Liver (tissue), 9 donors: ENCODE results near the gene MEX3B. TPM values are rescaled to one million over a fixed set of nuclear protein-coding genes. Genes with fewer than 3 reads are reported as not detected.

Experiments
- DNase-seq: peaks from one replicate; pipeline ENCODE4 v3.0.0-alpha.2; 2017; ENCODE audit warnings: low spot score
- H3K27ac ChIP-seq, 2 donors: one replicate each; pipeline ENCODE4 v1.7.0; 2013; ENCODE audit warnings: inconsistent platforms in 2 of 2, low read length in 2 of 2, control low read depth in 1 of 2, low read depth in 1 of 2, mild to moderate bottlenecking in 1 of 2
- H3K27me3 ChIP-seq, 4 donors: one replicate each; pipeline versions ENCODE4 v1.6.1 to v1.7.0; 2013; ENCODE audit warnings: low read length in 3 of 4, inconsistent platforms in 1 of 4, mild to moderate bottlenecking in 1 of 4, moderate library complexity in 1 of 4; ENCODE audit not compliant: control insufficient read depth in 4 of 4, insufficient read depth in 4 of 4
- H3K36me3 ChIP-seq, 4 donors: one replicate each; pipeline versions ENCODE4 v1.6.1 to v1.7.0; 2013; ENCODE audit warnings: low read length in 3 of 4, mild to moderate bottlenecking in 3 of 4, low read depth in 1 of 4, moderate library complexity in 1 of 4; ENCODE audit not compliant: control insufficient read depth in 4 of 4, insufficient read depth in 3 of 4
- H3K4me1 ChIP-seq, 4 donors: one replicate each; pipeline versions ENCODE4 v1.6.1 to v1.7.0; 2013; ENCODE audit warnings: low read length in 3 of 4, mild to moderate bottlenecking in 3 of 4, moderate library complexity in 1 of 4; ENCODE audit not compliant: control insufficient read depth in 4 of 4, insufficient read depth in 4 of 4
- H3K4me3 ChIP-seq, 3 donors: one replicate each; pipeline versions ENCODE4 v1.6.1 to v1.7.0; 2013; ENCODE audit warnings: low read length in 3 of 3, control low read depth in 1 of 3, low read depth in 1 of 3, mild to moderate bottlenecking in 1 of 3
- H3K9ac ChIP-seq, 2 donors: one replicate each; pipeline ENCODE4 v1.7.0; 2013; ENCODE audit warnings: low read length in 2 of 2, mild to moderate bottlenecking in 2 of 2, moderate library complexity in 2 of 2, control low read depth in 1 of 2, low read depth in 1 of 2
- H3K9me3 ChIP-seq, 4 donors: one replicate each; pipeline versions ENCODE4 v1.6.1 to v1.7.0; 2013; ENCODE audit warnings: low read length in 3 of 4; ENCODE audit not compliant: control insufficient read depth in 4 of 4
- EGR1 ChIP-seq, 2 donors: IDR thresholded peaks; 2 replicates each; pipeline ENCODE4 v1.6.1; 2016 to 2018; ENCODE audit warnings: antibody characterized with exemption in 2 of 2, low read depth in 2 of 2
- FOXA1 ChIP-seq: IDR thresholded peaks from 2 replicates; pipeline ENCODE4 v1.6.1; 2016; ENCODE audit warnings: antibody characterized with exemption
- FOXA2 ChIP-seq: IDR thresholded peaks from 2 replicates; pipeline ENCODE4 v1.6.1; 2016; ENCODE audit warnings: antibody characterized with exemption
- GABPA ChIP-seq, 2 donors: IDR thresholded peaks in 1 of 2; conservative IDR thresholded peaks in 1 of 2; 2 replicates each; pipeline ENCODE4 v1.6.1; 2016; ENCODE audit warnings: antibody characterized with exemption in 2 of 2, mild to moderate bottlenecking in 1 of 2, moderate library complexity in 1 of 2
- HNF4G ChIP-seq: IDR thresholded peaks from 2 replicates; pipeline ENCODE4 v1.6.1; 2016; ENCODE audit warnings: antibody characterized with exemption
- JUND ChIP-seq, 2 donors: IDR thresholded peaks; 2 replicates each; pipeline ENCODE4 v1.6.1; 2016; ENCODE audit warnings: antibody characterized with exemption in 2 of 2
- RAD21 ChIP-seq, 2 donors: IDR thresholded peaks; 2 replicates each; pipeline ENCODE4 v1.6.1; 2016; ENCODE audit warnings: antibody characterized with exemption in 2 of 2, mild to moderate bottlenecking in 2 of 2
- RXRA ChIP-seq, 2 donors: IDR thresholded peaks; 2 replicates each; pipeline ENCODE4 v1.6.1; 2017 to 2018; ENCODE audit warnings: antibody characterized with exemption in 2 of 2, mild to moderate bottlenecking in 1 of 2
- SP1 ChIP-seq: IDR thresholded peaks from 2 replicates; pipeline ENCODE4 v1.6.1; 2018; ENCODE audit warnings: antibody characterized with exemption, mild to moderate bottlenecking
- TAF1 ChIP-seq: conservative IDR thresholded peaks from 2 replicates; pipeline ENCODE4 v1.6.1; 2016; ENCODE audit warnings: antibody characterized with exemption, mild to moderate bottlenecking
- YY1 ChIP-seq: IDR thresholded peaks from 2 replicates; pipeline ENCODE4 v1.6.1; 2016; ENCODE audit warnings: antibody characterized with exemption, mild to moderate bottlenecking
- WGBS: extraction: QIAGEN DNeasy Blood & Tissue Kit; methylation state at CpG from one replicate; pipeline ENCODE4 v1.1.7; 2013; 5-methylcytosine and 5-hydroxymethylcytosine counted together
- polyA plus RNA-seq, 2 donors: library from polyadenylated mRNA; stranded (reverse) in 1 of 2; unstranded in 1 of 2; fragments of 200-250 nt in 1 of 2; fragments of >200 nt in 1 of 2; fragmentation: Nextera tagmentation in 1 of 2; extraction: Ambion mirVana in 1 of 2; gene quantifications; one replicate each; pipeline versions ENCODE4 v1.2.1 to v1.2.3, GENCODE V29; 2013 to 2015
- total RNA-seq, 2 donors: library from RNA; depleted of rRNA; stranded (reverse); fragments of >200 nt; gene quantifications; one replicate each; pipeline ENCODE4 v1.2.3, GENCODE V29; 2014
- TF ChIP-seq, protein P1 (sequence below): IDR thresholded peaks from 2 replicates; pipeline ENCODE4 v1.6.1; 2016; ENCODE audit warnings: antibody characterized with exemption, mild to moderate bottlenecking
- TF ChIP-seq, protein P2 (sequence below): IDR thresholded peaks from 2 replicates; pipeline ENCODE4 v1.6.1; 2016; ENCODE audit warnings: antibody characterized with exemption
- TF ChIP-seq, protein P3 (sequence below): IDR thresholded peaks from 2 replicates; pipeline ENCODE4 v1.6.1; 2016; ENCODE audit warnings: antibody characterized with exemption
- TF ChIP-seq, protein P4 (sequence below): IDR thresholded peaks from 2 replicates; pipeline ENCODE4 v1.6.1; 2016; ENCODE audit warnings: antibody characterized with exemption
- donor health status: healthy.
- donor health status: healthy.
- donor health status: healthy.
- donor health status: healthy.
- donor health status: healthy.

The MEX3B gene
- total and polyA plus RNA-seq, 4 donors = 0.33 to 1.4 (median 0.89) TPM; not detected in 1

DNA sequence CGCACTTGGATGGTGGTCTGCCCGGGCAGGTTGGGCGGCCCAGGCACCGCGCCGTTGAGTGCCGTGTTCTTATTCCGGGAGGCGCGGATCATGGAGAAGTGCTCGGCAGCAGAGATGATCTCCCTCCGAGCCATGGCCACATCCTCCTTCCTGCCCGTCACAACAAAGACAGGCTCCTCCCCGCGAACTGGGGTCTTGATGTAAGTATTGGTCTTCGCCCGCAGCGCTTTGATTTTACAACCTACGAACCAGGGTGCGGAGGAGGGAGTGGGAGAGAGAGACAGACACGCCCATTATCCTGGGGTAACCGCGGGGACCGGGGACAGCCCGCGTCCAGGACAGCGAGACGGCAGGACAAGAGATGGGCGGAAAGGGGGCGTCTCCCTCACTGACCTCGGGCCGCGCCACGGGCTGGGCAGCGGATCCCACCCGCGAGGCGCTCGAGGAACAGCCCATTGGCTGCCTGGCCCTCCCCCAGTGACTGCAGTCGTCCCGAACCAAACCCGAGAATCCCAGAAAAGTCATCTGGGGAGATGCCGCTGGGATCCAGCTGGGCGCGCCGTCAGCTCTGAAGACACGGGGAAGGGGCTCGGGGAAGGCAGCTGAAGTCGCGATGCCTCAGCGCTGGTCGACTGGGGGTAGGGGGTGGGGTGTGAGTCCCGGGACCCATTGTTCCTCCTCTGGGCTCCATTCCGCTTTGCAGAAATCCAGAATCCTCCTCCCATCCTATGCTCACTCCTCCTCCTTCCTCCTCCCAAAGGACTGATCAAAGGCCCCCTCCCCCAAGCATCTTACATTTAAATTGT is 1.2 kb downstream of the MEX3B start:
- Histone ChIP-seq H3K36me3 (no peaks in the 10 kb centered on the region), H3K4me1 (peaks cover 10 to 32% (median 21%) of the 10 kb centered on the region in 4 donors), H3K27me3 (peaks cover 0 to 3% (median 1%) of the 10 kb centered on the region in 4 donors), H3K9ac (no peak overlapping the region), H3K27ac (peak overlapping the region in 1 of 2 donors; percentile 63), H3K4me3 (peak overlapping the region in 2 of 3 donors; percentile 60 to 91), H3K9me3 (no peaks in the 10 kb centered on the region)
- TF ChIP-seq FOXA1 (no peak), SP1 (no peak), JUND (IDR thresholded peaks at IDR 0.05) (no peak)
- TF ChIP-seq, protein P1, sequence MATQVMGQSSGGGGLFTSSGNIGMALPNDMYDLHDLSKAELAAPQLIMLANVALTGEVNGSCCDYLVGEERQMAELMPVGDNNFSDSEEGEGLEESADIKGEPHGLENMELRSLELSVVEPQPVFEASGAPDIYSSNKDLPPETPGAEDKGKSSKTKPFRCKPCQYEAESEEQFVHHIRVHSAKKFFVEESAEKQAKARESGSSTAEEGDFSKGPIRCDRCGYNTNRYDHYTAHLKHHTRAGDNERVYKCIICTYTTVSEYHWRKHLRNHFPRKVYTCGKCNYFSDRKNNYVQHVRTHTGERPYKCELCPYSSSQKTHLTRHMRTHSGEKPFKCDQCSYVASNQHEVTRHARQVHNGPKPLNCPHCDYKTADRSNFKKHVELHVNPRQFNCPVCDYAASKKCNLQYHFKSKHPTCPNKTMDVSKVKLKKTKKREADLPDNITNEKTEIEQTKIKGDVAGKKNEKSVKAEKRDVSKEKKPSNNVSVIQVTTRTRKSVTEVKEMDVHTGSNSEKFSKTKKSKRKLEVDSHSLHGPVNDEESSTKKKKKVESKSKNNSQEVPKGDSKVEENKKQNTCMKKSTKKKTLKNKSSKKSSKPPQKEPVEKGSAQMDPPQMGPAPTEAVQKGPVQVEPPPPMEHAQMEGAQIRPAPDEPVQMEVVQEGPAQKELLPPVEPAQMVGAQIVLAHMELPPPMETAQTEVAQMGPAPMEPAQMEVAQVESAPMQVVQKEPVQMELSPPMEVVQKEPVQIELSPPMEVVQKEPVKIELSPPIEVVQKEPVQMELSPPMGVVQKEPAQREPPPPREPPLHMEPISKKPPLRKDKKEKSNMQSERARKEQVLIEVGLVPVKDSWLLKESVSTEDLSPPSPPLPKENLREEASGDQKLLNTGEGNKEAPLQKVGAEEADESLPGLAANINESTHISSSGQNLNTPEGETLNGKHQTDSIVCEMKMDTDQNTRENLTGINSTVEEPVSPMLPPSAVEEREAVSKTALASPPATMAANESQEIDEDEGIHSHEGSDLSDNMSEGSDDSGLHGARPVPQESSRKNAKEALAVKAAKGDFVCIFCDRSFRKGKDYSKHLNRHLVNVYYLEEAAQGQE = no peak
- WGBS = 4% methylated on average over 54 of the region's 54 CpGs
- no peak for DNase-seq

DNA sequence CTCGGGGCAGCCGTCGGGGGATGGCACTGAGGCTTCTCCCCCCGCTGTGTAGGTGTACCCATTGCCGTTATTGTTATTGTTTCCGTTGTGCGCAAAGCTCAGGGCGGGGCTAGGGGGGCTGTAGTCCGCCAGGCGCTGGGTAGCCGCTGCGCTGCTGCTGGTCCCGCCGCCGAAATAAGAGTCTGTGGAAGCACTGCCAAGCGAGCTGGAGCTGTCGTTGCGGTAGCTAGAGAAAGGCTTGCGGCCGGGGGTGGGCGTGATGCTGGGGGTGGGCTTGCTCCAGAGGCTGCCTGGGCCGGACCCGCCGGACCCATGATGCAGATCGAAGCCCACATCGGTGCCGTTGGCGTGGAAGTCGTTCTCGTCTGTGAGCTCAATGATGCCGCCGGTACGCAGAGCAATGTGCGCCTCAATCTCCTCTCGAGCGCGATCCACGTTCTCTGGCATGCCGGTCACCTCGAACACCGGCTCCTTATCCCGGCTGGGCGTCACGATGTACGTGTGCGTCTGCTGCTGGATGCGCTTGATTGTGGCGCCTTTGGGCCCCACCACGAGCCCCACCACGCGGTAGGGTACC is 1.9 kb downstream of the MEX3B start:
- Histone ChIP-seq H3K4me1 (peaks cover 10 to 32% (median 21%) of the 10 kb centered on the region in 4 donors), H3K27ac (no peak overlapping the region), H3K36me3 (no peaks in the 10 kb centered on the region), H3K9me3 (no peaks in the 10 kb centered on the region), H3K9ac (no peak overlapping the region), H3K4me3 (peak overlapping the region in 1 of 3 donors; percentile 91), H3K27me3 (peaks cover 0 to 3% (median 1%) of the 10 kb centered on the region in 4 donors)
- TF ChIP-seq GABPA (IDR thresholded peaks at IDR 0.05 in 1 of 2, conservative IDR thresholded peaks at IDR 0.05 in 1 of 2) = no peak
- TF ChIP-seq, protein P2, sequence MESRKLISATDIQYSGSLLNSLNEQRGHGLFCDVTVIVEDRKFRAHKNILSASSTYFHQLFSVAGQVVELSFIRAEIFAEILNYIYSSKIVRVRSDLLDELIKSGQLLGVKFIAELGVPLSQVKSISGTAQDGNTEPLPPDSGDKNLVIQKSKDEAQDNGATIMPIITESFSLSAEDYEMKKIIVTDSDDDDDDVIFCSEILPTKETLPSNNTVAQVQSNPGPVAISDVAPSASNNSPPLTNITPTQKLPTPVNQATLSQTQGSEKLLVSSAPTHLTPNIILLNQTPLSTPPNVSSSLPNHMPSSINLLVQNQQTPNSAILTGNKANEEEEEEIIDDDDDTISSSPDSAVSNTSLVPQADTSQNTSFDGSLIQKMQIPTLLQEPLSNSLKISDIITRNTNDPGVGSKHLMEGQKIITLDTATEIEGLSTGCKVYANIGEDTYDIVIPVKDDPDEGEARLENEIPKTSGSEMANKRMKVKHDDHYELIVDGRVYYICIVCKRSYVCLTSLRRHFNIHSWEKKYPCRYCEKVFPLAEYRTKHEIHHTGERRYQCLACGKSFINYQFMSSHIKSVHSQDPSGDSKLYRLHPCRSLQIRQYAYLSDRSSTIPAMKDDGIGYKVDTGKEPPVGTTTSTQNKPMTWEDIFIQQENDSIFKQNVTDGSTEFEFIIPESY = no peak
- TF ChIP-seq, protein P3, sequence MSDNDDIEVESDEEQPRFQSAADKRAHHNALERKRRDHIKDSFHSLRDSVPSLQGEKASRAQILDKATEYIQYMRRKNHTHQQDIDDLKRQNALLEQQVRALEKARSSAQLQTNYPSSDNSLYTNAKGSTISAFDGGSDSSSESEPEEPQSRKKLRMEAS = no peak
- TF ChIP-seq FOXA2 = no peak
- no peak for TF ChIP-seq TAF1
- TF ChIP-seq JUND (IDR thresholded peaks at IDR 0.05) = no peak
- TF ChIP-seq RXRA (IDR thresholded peaks at IDR 0.05) = no peak
- TF ChIP-seq, protein P4, sequence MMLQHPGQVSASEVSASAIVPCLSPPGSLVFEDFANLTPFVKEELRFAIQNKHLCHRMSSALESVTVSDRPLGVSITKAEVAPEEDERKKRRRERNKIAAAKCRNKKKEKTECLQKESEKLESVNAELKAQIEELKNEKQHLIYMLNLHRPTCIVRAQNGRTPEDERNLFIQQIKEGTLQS = no peak
- no peak for TF ChIP-seq HNF4G
- TF ChIP-seq RAD21 (IDR thresholded peaks at IDR 0.05) = no peak
- TF ChIP-seq YY1 = no peak
- TF ChIP-seq EGR1 (IDR thresholded peaks at IDR 0.05; ENCODE audit: low read depth in 2 of 2) = no peak
- TF ChIP-seq SP1 = no peak
- WGBS = 20% methylated on average over 51 of the region's 51 CpGs
- DNase-seq = no peak
